ENCODE results near the gene TCF7. TPM values are rescaled to one million over a fixed set of nuclear protein-coding genes. Genes with fewer than 3 reads are reported as not detected.

TCF7 gene
- total RNA-seq, 1 donor, result 193 TPM

GRCh38 chr5:134140530-134141201 is 26.2 kb downstream of the TCF7 start:
- no peaks in the 10 kb centered on the region for H3K9me3 ChIP-seq (ENCODE audit: low read depth, low read length)
- peaks cover 43% of the 10 kb centered on the region for H3K4me1 ChIP-seq (ENCODE audit: insufficient read depth, low read length)
- no peak overlapping the region for H3K4me3 ChIP-seq (ENCODE audit: low read length)
- H3K27me3 ChIP-seq (ENCODE audit: insufficient read depth, low read length), result no peaks in the 10 kb centered on the region

GRCh38 chr5:134141331-134142050 is 27.0 kb downstream of the TCF7 start:
- no peak overlapping the region for H3K4me3 ChIP-seq (ENCODE audit: low read length)
- H3K9me3 ChIP-seq (ENCODE audit: low read depth, low read length), result no peaks in the 10 kb centered on the region
- H3K27me3 ChIP-seq (ENCODE audit: insufficient read depth, low read length), result no peaks in the 10 kb centered on the region
- peaks cover 39% of the 10 kb centered on the region for H3K4me1 ChIP-seq (ENCODE audit: insufficient read depth, low read length)

- Histone ChIP-seq H3K27me3 (ENCODE audit: insufficient read depth, low read length) (no peaks in the 10 kb centered on the region), H3K9me3 (ENCODE audit: low read depth, low read length) (no peaks in the 10 kb centered on the region), H3K4me3 (ENCODE audit: low read length) (no peak overlapping the region), H3K4me1 (ENCODE audit: insufficient read depth, low read length) (peaks cover 33% of the 10 kb centered on the region)
These were observed 27.6 kb downstream of the TCF7 start for GRCh38 chr5:134142052-134142451.

- H3K4me1 ChIP-seq (ENCODE audit: insufficient read depth, low read length), result peaks cover 26% of the 10 kb centered on the region
- no peaks in the 10 kb centered on the region for H3K9me3 ChIP-seq (ENCODE audit: low read depth, low read length)
- no peaks in the 10 kb centered on the region for H3K27me3 ChIP-seq (ENCODE audit: insufficient read depth, low read length)
- no peak overlapping the region for H3K4me3 ChIP-seq (ENCODE audit: low read length)
These were observed 28.3 kb downstream of the TCF7 start for GRCh38 chr5:134142806-134143205.

- no peaks in the 10 kb centered on the region for H3K9me3 ChIP-seq (ENCODE audit: low read depth, low read length)
- no peak overlapping the region for H3K4me3 ChIP-seq (ENCODE audit: low read length)
- H3K4me1 ChIP-seq (ENCODE audit: insufficient read depth, low read length), result peaks cover 20% of the 10 kb centered on the region
- no peaks in the 10 kb centered on the region for H3K27me3 ChIP-seq (ENCODE audit: insufficient read depth, low read length)
These were observed 28.9 kb downstream of the TCF7 start for GRCh38 chr5:134143431-134143830.

GRCh38 chr5:134143944-134144941 is 29.8 kb downstream of the TCF7 start:
- Histone ChIP-seq H3K9me3 (ENCODE audit: low read depth, low read length) (no peaks in the 10 kb centered on the region), H3K4me1 (ENCODE audit: insufficient read depth, low read length) (peaks cover 19% of the 10 kb centered on the region), H3K27me3 (ENCODE audit: insufficient read depth, low read length) (no peaks in the 10 kb centered on the region), H3K4me3 (ENCODE audit: low read length) (no peak overlapping the region)

- Histone ChIP-seq H3K4me3 (ENCODE audit: low read length) (no peak overlapping the region), H3K9me3 (ENCODE audit: low read depth, low read length) (no peaks in the 10 kb centered on the region), H3K4me1 (ENCODE audit: insufficient read depth, low read length) (peaks cover 17% of the 10 kb centered on the region), H3K27me3 (ENCODE audit: insufficient read depth, low read length) (no peaks in the 10 kb centered on the region)
These were observed 30.7 kb downstream of the TCF7 start for GRCh38 chr5:134145041-134145757.

- H3K4me3 ChIP-seq (ENCODE audit: low read length), result no peak overlapping the region
- H3K9me3 ChIP-seq (ENCODE audit: low read depth, low read length), result no peaks in the 10 kb centered on the region
- H3K4me1 ChIP-seq (ENCODE audit: insufficient read depth, low read length), result peaks cover 16% of the 10 kb centered on the region
- no peaks in the 10 kb centered on the region for H3K27me3 ChIP-seq (ENCODE audit: insufficient read depth, low read length)
These were observed 31.5 kb downstream of the TCF7 start for GRCh38 chr5:134145779-134146581.

GRCh38 chr5:134146651-134147518 is 32.4 kb downstream of the TCF7 start:
- Histone ChIP-seq H3K9me3 (ENCODE audit: low read depth, low read length) (no peaks in the 10 kb centered on the region), H3K27me3 (ENCODE audit: insufficient read depth, low read length) (no peaks in the 10 kb centered on the region), H3K4me3 (ENCODE audit: low read length) (no peak overlapping the region), H3K4me1 (ENCODE audit: insufficient read depth, low read length) (peaks cover 24% of the 10 kb centered on the region)

GRCh38 chr5:134148316-134148715 is 33.8 kb downstream of the TCF7 start:
- Histone ChIP-seq H3K9me3 (ENCODE audit: low read depth, low read length) (no peaks in the 10 kb centered on the region), H3K4me3 (ENCODE audit: low read length) (no peak overlapping the region), H3K4me1 (ENCODE audit: insufficient read depth, low read length) (peaks cover 24% of the 10 kb centered on the region), H3K27me3 (ENCODE audit: insufficient read depth, low read length) (no peaks in the 10 kb centered on the region)

GRCh38 chr5:134148986-134149539 is 34.6 kb downstream of the TCF7 start:
- no peaks in the 10 kb centered on the region for H3K27me3 ChIP-seq (ENCODE audit: insufficient read depth, low read length)
- peaks cover 24% of the 10 kb centered on the region for H3K4me1 ChIP-seq (ENCODE audit: insufficient read depth, low read length)
- H3K9me3 ChIP-seq (ENCODE audit: low read depth, low read length), result no peaks in the 10 kb centered on the region
- H3K4me3 ChIP-seq (ENCODE audit: low read length), result no peak overlapping the region

- H3K4me1 ChIP-seq (ENCODE audit: insufficient read depth, low read length), result peaks cover 24% of the 10 kb centered on the region
- H3K27me3 ChIP-seq (ENCODE audit: insufficient read depth, low read length), result no peaks in the 10 kb centered on the region
- H3K9me3 ChIP-seq (ENCODE audit: low read depth, low read length), result no peaks in the 10 kb centered on the region
- no peak overlapping the region for H3K4me3 ChIP-seq (ENCODE audit: low read length)
These were observed 35.3 kb downstream of the TCF7 start for GRCh38 chr5:134149571-134150303.

Measured in mononuclear cell (primary cell).